ENCODE measurements around the gene OTC. TPM values are rescaled to one million over a fixed set of nuclear protein-coding genes. Genes with fewer than 3 reads are reported as not detected.

Gene OTC
- total and polyA plus RNA-seq, 2 donors (not counting 1 experiment from before 2014, with no cell fraction given): not detected

DNA sequence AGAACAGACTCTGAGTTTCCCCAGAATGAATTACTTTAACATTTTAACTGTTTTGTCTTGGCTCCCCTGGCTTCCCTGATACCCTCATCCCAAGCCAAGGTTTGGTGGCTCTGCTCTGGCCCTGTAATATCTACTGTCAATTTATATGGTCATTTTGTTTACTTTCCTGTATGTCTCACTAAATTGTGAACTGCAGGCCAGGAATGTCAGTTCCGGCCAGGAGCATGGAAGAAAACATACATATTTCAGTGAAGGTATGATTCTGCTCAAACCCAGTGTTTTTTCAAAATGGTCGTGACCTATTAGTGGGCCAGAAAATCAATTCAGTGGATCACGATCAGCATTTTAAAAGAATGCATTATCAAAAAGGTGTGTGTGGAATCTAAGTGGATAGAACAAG lies 26.3 kb upstream of the OTC start:
- Histone ChIP-seq H2AFZ (ENCODE audit: insufficient read depth, low read depth, low read length, poor library complexity, severe bottlenecking) (no peak overlapping the region), H3K36me3 (replicated peaks in 1 of 2; ENCODE audit: control extremely low read depth in 1 of 2, control insufficient read depth in 1 of 2, extremely low read depth in 1 of 2, insufficient read depth in 2 of 2, low read length in 1 of 2) (no peaks in the 10 kb centered on the region), H3K27me3 (replicated peaks in 1 of 4; ENCODE audit: control extremely low read depth in 1 of 4, control insufficient read depth in 3 of 4, insufficient read depth in 4 of 4, low read length in 3 of 4) (no peaks in the 10 kb centered on the region), H3K4me3 (ENCODE audit: control extremely low read depth in 1 of 5, extremely low read depth in 1 of 5, insufficient read depth in 1 of 5, low read depth in 2 of 5, low read length in 4 of 5) (peak overlapping the region in 3 of 5 experiments; percentile 56 to 65 (median 62)), H3K27ac (ENCODE audit: low read length in 2 of 2) (no peak overlapping the region), H3K9me3 (ENCODE audit: control extremely low read depth in 1 of 3, control insufficient read depth in 2 of 3, insufficient read depth in 1 of 3, low read length in 2 of 3) (no peaks in the 10 kb centered on the region), H3K9ac (ENCODE audit: low read length) (peak overlapping the region; percentile 93), H4K20me1 (ENCODE audit: control insufficient read depth, insufficient read depth, low read length, poor library complexity, severe bottlenecking) (no peaks in the 10 kb centered on the region), H3K4me1 (ENCODE audit: control insufficient read depth in 2 of 2, insufficient read depth in 2 of 2, low read length in 2 of 2) (peaks cover 0 to 11% of the 10 kb centered on the region in 2 donors), H3K4me2 (replicated peaks; ENCODE audit: low read depth, low read length, poor library complexity, severe bottlenecking) (peak overlapping the region; percentile 68), H3K79me2 (ENCODE audit: control insufficient read depth, insufficient read depth, low read length) (no peaks in the 10 kb centered on the region)
- peak overlapping the region; percentile 99 for H3K27ac Mint-ChIP-seq
- ATAC-seq (ENCODE audit: low read depth) (no peak), DNase-seq (no peak)
- no peak for TF ChIP-seq CTCF (IDR thresholded peaks at IDR 0.05)
- no peak for TF ChIP-seq EZH2 (IDR thresholded peaks at IDR 0.05; ENCODE audit: borderline replicate concordance, insufficient read depth, low read depth, low read length, poor library complexity, severe bottlenecking)
- CTCF ChIA-PET: interaction anchor here (1.2 to 2.6 kb wide), 3 partner anchors 7 to 134 kb away, joined by 6 to 20 read pairs (median 7); no protein-coding TSS in a partner anchor
- H3K4me1 Mint-ChIP-seq: peaks cover 19% of the 10 kb centered on the region
- no peaks in the 10 kb centered on the region for H3K9me3 Mint-ChIP-seq (ENCODE audit: insufficient read depth)
- intact Hi-C loops (cut with micrococcal nuclease): loop anchor here (2.0 to 5.0 kb wide), 4 partner anchors 39 to 819 kb away; no protein-coding TSS in a partner anchor
- H3K4me3 Mint-ChIP-seq: peak overlapping the region; percentile 95
- H3K27me3 Mint-ChIP-seq: no peaks in the 10 kb centered on the region
- POLR2A ChIA-PET: no interaction called here
- WGBS (ENCODE audit: insufficient coverage): no CpG with 5 or more reads among the region's 3 CpGs

GRCh38 chrX:38327007-38327774 lies 25.2 kb upstream of the OTC start, which contains the start of gene RPGR:
Gene RPGR, minus strand, starts transcription at chrX:38327509. Its CDS starts 142 bp downstream, at chrX:38327367.
- ATAC-seq (ENCODE audit: low read depth) (peak; percentile 96), DNase-seq (peak; percentile 94)
- Mint-ChIP-seq H3K9me3 (ENCODE audit: insufficient read depth) (no peaks in the 10 kb centered on the region), H3K4me1 (peaks cover 19% of the 10 kb centered on the region), H3K4me3 (peak within 1 kb of the TSS; percentile 95), H3K27ac (peak within 1 kb of the TSS; percentile 99), H3K27me3 (no peaks in the 10 kb centered on the region)
- H4K20me1 ChIP-seq (ENCODE audit: control insufficient read depth, insufficient read depth, low read length, poor library complexity, severe bottlenecking): no peaks in the 10 kb centered on the region
- H3K27me3 ChIP-seq (replicated peaks in 1 of 4; ENCODE audit: control extremely low read depth in 1 of 4, control insufficient read depth in 3 of 4, insufficient read depth in 4 of 4, low read length in 3 of 4): no peaks in the 10 kb centered on the region
- under 1% methylated on average over 44 of the region's 67 CpGs for WGBS (ENCODE audit: insufficient coverage)
- no peaks in the 10 kb centered on the region for H3K79me2 ChIP-seq (ENCODE audit: control insufficient read depth, insufficient read depth, low read length)
- no peaks in the 10 kb centered on the region for H3K9me3 ChIP-seq (ENCODE audit: control extremely low read depth in 1 of 3, control insufficient read depth in 2 of 3, insufficient read depth in 1 of 3, low read length in 2 of 3)
- peaks cover 0 to 11% of the 10 kb centered on the region in 2 donors for H3K4me1 ChIP-seq (ENCODE audit: control insufficient read depth in 2 of 2, insufficient read depth in 2 of 2, low read length in 2 of 2)
- peak within 1 kb of the TSS; percentile 77 to 99 for H3K27ac ChIP-seq (ENCODE audit: low read length in 2 of 2)
- POLR2A ChIA-PET: interaction anchor here (0.6 kb wide), 1 partner anchor 115 kb away, joined by 3 read pairs; no protein-coding TSS in a partner anchor
- H3K4me3 ChIP-seq (ENCODE audit: control extremely low read depth in 1 of 5, extremely low read depth in 1 of 5, insufficient read depth in 1 of 5, low read depth in 2 of 5, low read length in 4 of 5): peak within 1 kb of the TSS; percentile 51 to 65 (median 62)
- intact Hi-C loops (cut with micrococcal nuclease): loop anchor here (1.0 to 5.0 kb wide), 6 partner anchors 40 to 820 kb away; partner anchors contain the start of gene DYNLT3
- peak within 1 kb of the TSS; percentile 93 for H3K9ac ChIP-seq (ENCODE audit: low read length)
- peak within 1 kb of the TSS; percentile 60 for H2AFZ ChIP-seq (ENCODE audit: insufficient read depth, low read depth, low read length, poor library complexity, severe bottlenecking)
- CTCF ChIA-PET: interaction anchor here (0.6 to 2.6 kb wide), 18 partner anchors 8 to 582 kb away, joined by 3 to 20 read pairs (median 6); no protein-coding TSS in a partner anchor
- H3K4me2 ChIP-seq (replicated peaks; ENCODE audit: low read depth, low read length, poor library complexity, severe bottlenecking): peak within 1 kb of the TSS; percentile 68
- TF ChIP-seq EZH2 (IDR thresholded peaks at IDR 0.05; ENCODE audit: borderline replicate concordance, insufficient read depth, low read depth, low read length, poor library complexity, severe bottlenecking) (no peak), CTCF (IDR thresholded peaks at IDR 0.05) (peak; percentile 77)
- H3K36me3 ChIP-seq (replicated peaks in 1 of 2; ENCODE audit: control extremely low read depth in 1 of 2, control insufficient read depth in 1 of 2, extremely low read depth in 1 of 2, insufficient read depth in 2 of 2, low read length in 1 of 2): no peaks in the 10 kb centered on the region

Data from B cell (primary cell).